HepG2 (cell line): ENCODE data around the gene SETD1A. TPM values are rescaled to one million over a fixed set of nuclear protein-coding genes. Genes with fewer than 3 reads are reported as not detected.

Experiments used
- CEBPG ChIP-seq: IDR thresholded peaks from 2 replicates; pipeline ENCODE4 v1.6.1; 2016
- ELF3 ChIP-seq: IDR thresholded peaks from 2 replicates; pipeline ENCODE4 v1.6.1; 2016; ENCODE audit warnings: missing genetic modification reagents, missing compliant biosample characterization
- PRDM10 ChIP-seq: sonication (generic); formaldehyde crosslinking; IDR thresholded peaks from 2 replicates; pipeline ENCODE4 v1.4.0; 2020; ENCODE audit warnings: low read depth, missing genetic modification reagents
- REST ChIP-seq, 2 experiments: IDR thresholded peaks; 2 replicates each; pipeline ENCODE4 v1.6.1; 2011 to 2012; ENCODE audit warnings: low read length in 2 of 2, borderline replicate concordance in 1 of 2, low read depth in 1 of 2, mild to moderate bottlenecking in 1 of 2, moderate library complexity in 1 of 2
- ZFP91 ChIP-seq: sonication (generic); formaldehyde crosslinking; IDR thresholded peaks from 2 replicates; pipeline ENCODE4 v1.9.0; 2022; ENCODE audit warnings: missing genetic modification reagents, mild to moderate bottlenecking, borderline replicate concordance
- polyA plus RNA-seq, 8 experiments: library from polyadenylated mRNA; depleted of rRNA in 3 of 8; stranded (reverse) in 7 of 8; unstranded in 1 of 8; fragments of >200 nt; fragmentation: Illumina TruSeq in 4 of 8; extraction: Trizol in 4 of 8; gene quantifications; 2 replicates each; pipeline versions ENCODE4 v1.2.1 to v1.2.3, GENCODE V29; 2011 to 2016; ENCODE audit warnings: low read depth in 4 of 8, missing spikeins in 1 of 8, mixed read lengths in 1 of 8; ENCODE audit not compliant: insufficient read depth in 1 of 8
- total RNA-seq, 5 experiments: library from RNA; depleted of rRNA; stranded (reverse); fragments of >200 nt; fragmentation: Illumina TruSeq; extraction: Trizol; gene quantifications; 2 replicates each; pipeline ENCODE4 v1.2.3, GENCODE V29; 2016; ENCODE audit warnings: low read depth in 1 of 5

The SETD1A gene
- total and polyA plus RNA-seq, 2 of the 13 experiments (the other 11 are each of a cell fraction or from before 2014, with no cell fraction given) = 3.8 to 5.6 TPM

- TF ChIP-seq PRDM10 (CRISPR knock-in tag) = 0 out of 2 replicates have a peak, but pooled peaks have one; percentile 33
- peak; percentile 78 for TF ChIP-seq CEBPG (CRISPR knock-in tag)
- no peak for TF ChIP-seq REST (IDR thresholded peaks at IDR 0.05; ENCODE audit: borderline replicate concordance in 1 of 2, low read depth in 1 of 2, low read length in 2 of 2)
- 0 out of 2 replicates have a peak, but pooled peaks have one; percentile 11 for TF ChIP-seq ZFP91 (CRISPR knock-in tag)
- 0 out of 2 replicates have a peak, but pooled peaks have one; percentile 25 for TF ChIP-seq ELF3
These were observed 43.3 kb downstream of the SETD1A start (continued) for GRCh38 chr16:31000671-31001382.
